ENCODE results near the gene FAIM2.

The FAIM2 gene

GRCh38 chr12:49903700-49904423 lies at the start of gene FAIM2:
TSS of gene FAIM2 (minus strand) at chr12:49903900. CDS start at chr12:49903792, 108 bp downstream.
- peak; percentile 42 to 44 for DNase-seq

GRCh38 chr12:49953151-49953550 lies 49.5 kb upstream of the FAIM2 start:
- DNase-seq, result no peak

- no peak for DNase-seq
Observed at GRCh38 chr12:49952391-49953055, 48.8 kb upstream of the FAIM2 start.

GRCh38 chr12:49951411-49952240 lies 47.9 kb upstream of the FAIM2 start:
- DNase-seq, result no peak

GRCh38 chr12:49950273-49951251 lies 46.9 kb upstream of the FAIM2 start, which contains the start of gene AQP2:
TSS of gene AQP2 (plus strand) at chr12:49950737. CDS start at chr12:49950831, 94 bp downstream.
- no peak for DNase-seq

- DNase-seq, result no peak
Observed at GRCh38 chr12:49949866-49950265, 46.2 kb upstream of the FAIM2 start.

- no peak for DNase-seq
Observed at GRCh38 chr12:49948866-49949845, 45.5 kb upstream of the FAIM2 start.

- DNase-seq, result no peak
Observed at GRCh38 chr12:49947593-49948226, 44.0 kb upstream of the FAIM2 start.

GRCh38 chr12:49946497-49946896 lies 42.8 kb upstream of the FAIM2 start:
- DNase-seq, result no peak

GRCh38 chr12:49946086-49946485 lies 42.4 kb upstream of the FAIM2 start:
- no peak for DNase-seq

- DNase-seq, result peak; percentile 85
Observed at GRCh38 chr12:49945394-49946080, 41.8 kb upstream of the FAIM2 start.

- no peak for DNase-seq
Observed at GRCh38 chr12:49944718-49945117, 41.0 kb upstream of the FAIM2 start.

- no peak for DNase-seq
Observed at GRCh38 chr12:49944046-49944445, 40.3 kb upstream of the FAIM2 start.

GRCh38 chr12:49943625-49943960 lies 39.9 kb upstream of the FAIM2 start:
- DNase-seq, result no peak

GRCh38 chr12:49942921-49943624 lies 39.4 kb upstream of the FAIM2 start:
- no peak for DNase-seq

GRCh38 chr12:49942512-49942893 lies 38.8 kb upstream of the FAIM2 start:
- DNase-seq, result no peak

- DNase-seq, result no peak
Observed at GRCh38 chr12:49941556-49942511, 38.1 kb upstream of the FAIM2 start.

GRCh38 chr12:49939707-49940106 lies 36.0 kb upstream of the FAIM2 start:
- no peak for DNase-seq

All from stimulated activated CD4-positive, alpha-beta T cell treated with anti-CD3 and anti-CD28 coated beads, Interleukin-4, amount 100 ng/mL, for 4 hours (primary cell).